Epithelial cell of proximal tubule (primary cell): ENCODE measurements around the gene TCF21. TPM values are rescaled to one million over a fixed set of nuclear protein-coding genes. Genes with fewer than 3 reads are reported as not detected.

Experiments used
- DNase-seq: peaks from one replicate; pipeline ENCODE4 v3.0.0-alpha.2; 2011; ENCODE audit warnings: low read depth
- H3K4me3 ChIP-seq: 2 replicates; pipeline ENCODE4 v1.5.1; 2011; ENCODE audit warnings: low read depth, mild to moderate bottlenecking, low read length
- CTCF ChIP-seq: conservative IDR thresholded peaks from 2 replicates; pipeline ENCODE4 v1.5.1; 2012; ENCODE audit warnings: low read depth, mild to moderate bottlenecking, low read length
- total RNA-seq: library from RNA; depleted of rRNA; stranded (reverse); fragments of >200 nt; gene quantifications from 2 replicates; pipeline ENCODE4 v1.2.3, GENCODE V29; 2015

The TCF21 gene
- total RNA-seq, 1 donor from 2014 or later, result 0.23 TPM

- H3K4me3 ChIP-seq, result no peak overlapping the region
- DNase-seq, result no peak
- TF ChIP-seq CTCF, result no peak
Observed at GRCh38 chr6:133887880-133888230, 1.1 kb upstream of the TCF21 start.

- TF ChIP-seq CTCF, result no peak
- DNase-seq, result no peak
- H3K4me3 ChIP-seq, result no peak overlapping the region
Observed at GRCh38 chr6:133889557-133890403, 867 bp downstream of the TCF21 start.

- TF ChIP-seq CTCF, result no peak
- no peak overlapping the region for H3K4me3 ChIP-seq
- no peak for DNase-seq
Observed at GRCh38 chr6:133890711-133891148, 1.8 kb downstream of the TCF21 start.

DNA sequence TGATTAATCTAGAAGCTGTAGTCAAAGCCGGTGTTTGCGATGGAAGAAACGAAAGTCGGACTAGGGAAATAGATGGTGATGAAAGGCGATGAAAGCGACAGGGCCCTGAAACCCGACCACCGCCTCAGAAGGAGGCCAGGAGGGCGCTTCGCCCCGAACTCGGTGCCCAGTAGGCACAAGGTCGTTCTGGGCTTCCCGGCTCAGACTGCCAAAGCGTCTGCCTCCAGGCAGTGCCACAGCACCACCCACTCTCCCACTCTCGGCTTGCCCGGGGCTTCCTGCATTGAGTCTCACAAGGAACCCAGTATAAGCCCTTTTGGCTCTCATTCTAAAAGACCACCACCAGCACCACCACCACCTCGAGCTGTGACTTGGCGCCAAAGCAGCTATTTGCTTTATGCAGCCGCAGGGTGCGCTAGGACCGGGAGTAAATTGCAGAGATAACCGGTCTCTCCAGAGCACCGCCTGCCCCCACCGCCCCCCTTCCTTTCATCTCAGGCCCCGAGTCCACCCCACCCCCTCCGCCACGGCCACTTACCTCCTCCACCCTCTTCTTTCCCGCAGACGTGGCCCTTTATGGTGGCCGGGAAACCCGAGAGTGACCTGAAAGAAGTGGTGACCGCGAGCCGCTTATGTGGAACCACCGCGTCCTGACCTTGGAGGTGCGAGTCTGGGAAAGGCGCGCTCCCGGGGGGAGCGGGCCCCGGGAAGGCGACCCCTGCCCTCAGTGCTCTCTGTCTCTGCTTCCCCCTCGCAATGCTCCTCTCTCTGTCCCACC, 2.4 kb downstream of the TCF21 start:
- no peak for TF ChIP-seq CTCF
- H3K4me3 ChIP-seq, result peak overlapping the region; percentile 16
- no peak for DNase-seq

DNA sequence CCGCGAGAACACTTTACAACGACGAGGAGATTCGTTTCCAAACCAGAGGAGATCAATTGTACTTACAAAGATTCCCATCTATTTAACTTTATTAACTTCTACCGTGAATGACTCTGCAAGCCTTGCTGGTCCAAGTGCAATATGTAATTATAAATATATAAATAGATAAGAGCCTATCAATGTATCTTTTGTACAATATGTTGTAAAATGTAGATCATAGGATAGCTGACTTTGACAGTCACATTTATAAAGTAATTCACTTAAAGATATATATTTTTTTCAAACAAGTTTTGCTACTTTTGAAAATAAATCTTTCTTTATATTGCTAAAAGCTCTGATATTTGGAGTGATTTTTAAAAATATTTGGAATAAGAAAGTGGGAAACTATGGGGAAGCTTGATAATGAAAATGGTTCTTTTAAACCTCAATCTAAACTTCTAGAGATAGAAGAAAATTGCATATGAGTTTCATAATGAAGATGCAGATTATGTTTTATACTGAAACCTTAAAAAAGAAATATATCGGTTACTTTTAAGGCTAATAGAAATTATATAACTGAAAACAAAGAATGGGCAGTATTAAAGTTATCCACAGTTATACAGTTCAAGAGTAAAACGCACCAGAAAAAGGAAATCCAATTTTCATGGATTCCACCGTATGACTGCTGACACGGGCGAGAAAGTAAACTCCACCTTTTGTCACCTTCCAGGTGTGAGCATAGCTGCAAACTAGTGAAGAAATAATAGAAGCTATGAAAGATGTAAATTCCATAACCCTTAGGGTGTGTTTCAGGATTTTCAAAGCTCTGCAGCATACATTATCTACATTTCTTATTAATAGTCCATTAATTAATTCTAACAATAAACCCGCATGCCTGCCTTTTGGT, 3.3 kb downstream of the TCF21 start:
- no peak overlapping the region for H3K4me3 ChIP-seq
- TF ChIP-seq CTCF, result no peak
- DNase-seq, result no peak

GRCh38 chr6:133892813-133893691, 4.1 kb downstream of the TCF21 start:
- H3K4me3 ChIP-seq, result no peak overlapping the region
- DNase-seq, result no peak
- no peak for TF ChIP-seq CTCF
